ENCODE measurements around the gene PTGER1.

DNA sequence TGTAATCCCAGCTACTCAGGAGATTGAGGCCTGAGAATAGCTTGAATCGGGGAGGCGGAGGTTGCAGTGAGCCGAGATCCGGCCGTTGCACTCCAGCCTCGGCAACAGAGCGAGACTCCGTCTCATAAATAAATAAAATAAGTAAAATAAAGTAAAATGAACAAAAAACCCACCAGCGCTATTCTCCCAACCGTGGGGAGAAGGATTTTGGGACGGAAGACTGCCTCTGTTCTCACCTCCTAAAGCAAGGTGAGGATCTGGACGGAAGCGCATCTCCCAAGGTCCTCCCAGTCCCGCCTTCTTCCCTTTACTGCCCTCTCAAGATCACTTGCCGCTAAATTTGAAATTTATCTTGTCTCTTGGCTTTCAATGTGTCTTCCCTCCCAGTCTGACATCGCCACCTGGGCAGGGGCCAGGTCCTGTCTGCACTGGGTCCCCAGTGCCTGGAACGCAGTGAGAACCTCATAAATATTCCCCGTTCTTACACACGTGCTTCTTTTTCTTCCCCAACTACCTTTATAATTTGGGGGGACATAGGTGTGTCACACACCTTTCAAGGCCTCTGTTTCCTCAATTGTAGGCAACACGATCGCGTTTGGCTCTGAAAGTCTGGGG lies 44.2 kb upstream of the PTGER1 start:
- TF ChIP-seq EZH2 (IDR thresholded peaks at IDR 0.05; ENCODE audit: low read length): no peak
- TF ChIP-seq, protein P1, sequence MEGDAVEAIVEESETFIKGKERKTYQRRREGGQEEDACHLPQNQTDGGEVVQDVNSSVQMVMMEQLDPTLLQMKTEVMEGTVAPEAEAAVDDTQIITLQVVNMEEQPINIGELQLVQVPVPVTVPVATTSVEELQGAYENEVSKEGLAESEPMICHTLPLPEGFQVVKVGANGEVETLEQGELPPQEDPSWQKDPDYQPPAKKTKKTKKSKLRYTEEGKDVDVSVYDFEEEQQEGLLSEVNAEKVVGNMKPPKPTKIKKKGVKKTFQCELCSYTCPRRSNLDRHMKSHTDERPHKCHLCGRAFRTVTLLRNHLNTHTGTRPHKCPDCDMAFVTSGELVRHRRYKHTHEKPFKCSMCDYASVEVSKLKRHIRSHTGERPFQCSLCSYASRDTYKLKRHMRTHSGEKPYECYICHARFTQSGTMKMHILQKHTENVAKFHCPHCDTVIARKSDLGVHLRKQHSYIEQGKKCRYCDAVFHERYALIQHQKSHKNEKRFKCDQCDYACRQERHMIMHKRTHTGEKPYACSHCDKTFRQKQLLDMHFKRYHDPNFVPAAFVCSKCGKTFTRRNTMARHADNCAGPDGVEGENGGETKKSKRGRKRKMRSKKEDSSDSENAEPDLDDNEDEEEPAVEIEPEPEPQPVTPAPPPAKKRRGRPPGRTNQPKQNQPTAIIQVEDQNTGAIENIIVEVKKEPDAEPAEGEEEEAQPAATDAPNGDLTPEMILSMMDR (optimal IDR thresholded peaks at IDR 0.05 in 1 of 3, IDR thresholded peaks at IDR 0.05 in 1 of 3, conservative IDR thresholded peaks at IDR 0.05 in 1 of 3; ENCODE audit: extremely low read depth in 1 of 3, insufficient read depth in 2 of 3, low read length in 3 of 3): no peak

Measured in keratinocyte (primary cell).